Activated T-helper 17 cell treated with anti-CD3 and anti-CD28 coated beads, Interleukin-2, amount 50 U/mL, for 72 hours (primary cell): ENCODE results near the gene LYPD6. TPM values are rescaled to one million over a fixed set of nuclear protein-coding genes. Genes with fewer than 3 reads are reported as not detected.

Experiments
- ATAC-seq: fragments of 150-1000 bp; cut with Tn5 transposase; replicated peaks from 2 replicates; pipeline ENCODE4 v1.10.0; 2021; ENCODE audit warnings: mild to moderate bottlenecking, moderate library complexity
- H3K27ac Mint-ChIP-seq: one replicate; pipeline ENCODE4 v1.8.0; 2022; ENCODE audit warnings: mixed read lengths
- H3K27me3 Mint-ChIP-seq: one replicate; pipeline ENCODE4 v1.8.0; 2022; ENCODE audit warnings: mixed read lengths
- H3K36me3 Mint-ChIP-seq: one replicate; pipeline ENCODE4 v1.8.0; 2022; ENCODE audit warnings: low read depth, mild to moderate bottlenecking, mixed read lengths
- H3K4me1 Mint-ChIP-seq: one replicate; pipeline ENCODE4 v1.8.0; 2022; ENCODE audit warnings: mixed read lengths
- H3K4me3 Mint-ChIP-seq: one replicate; pipeline ENCODE4 v1.8.0; 2022; ENCODE audit warnings: mild to moderate bottlenecking, mixed read lengths
- H3K9me3 Mint-ChIP-seq: one replicate; pipeline ENCODE4 v1.8.0; 2022; ENCODE audit warnings: mixed read lengths
- total RNA-seq, 2 donors: library from RNA; stranded (reverse); gene quantifications; one replicate each; pipeline ENCODE4 v1.2.3, GENCODE V29; 2022

The LYPD6 gene
- total RNA-seq, 2 donors from 2014 or later, result not detected

DNA sequence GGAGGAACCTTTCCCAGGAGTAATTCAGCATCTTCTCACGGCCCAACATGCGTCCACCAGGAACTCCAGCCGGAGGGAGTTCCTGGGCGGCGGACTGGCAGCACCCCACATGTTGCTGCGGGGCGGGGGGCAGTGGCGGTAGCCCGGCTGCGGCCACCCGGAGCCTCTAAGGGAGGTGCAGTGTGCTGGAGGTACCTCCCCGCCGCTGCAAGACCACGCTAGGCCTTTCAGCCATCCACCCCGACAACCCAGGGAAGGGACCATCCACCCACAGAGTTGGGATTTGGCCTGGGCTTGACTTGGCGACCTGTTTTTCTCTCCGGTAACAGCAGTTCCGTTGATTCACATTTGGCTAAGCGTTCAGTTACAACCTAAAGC is 625 bp downstream of the LYPD6 start:
- Mint-ChIP-seq H3K27me3 (peaks cover 56% of the 10 kb centered on the region), H3K4me1 (no peaks in the 10 kb centered on the region), H3K36me3 (no peaks in the 10 kb centered on the region), H3K27ac (no peak overlapping the region), H3K9me3 (peaks cover 3% of the 10 kb centered on the region), H3K4me3 (no peak overlapping the region)
- no peak for ATAC-seq

DNA sequence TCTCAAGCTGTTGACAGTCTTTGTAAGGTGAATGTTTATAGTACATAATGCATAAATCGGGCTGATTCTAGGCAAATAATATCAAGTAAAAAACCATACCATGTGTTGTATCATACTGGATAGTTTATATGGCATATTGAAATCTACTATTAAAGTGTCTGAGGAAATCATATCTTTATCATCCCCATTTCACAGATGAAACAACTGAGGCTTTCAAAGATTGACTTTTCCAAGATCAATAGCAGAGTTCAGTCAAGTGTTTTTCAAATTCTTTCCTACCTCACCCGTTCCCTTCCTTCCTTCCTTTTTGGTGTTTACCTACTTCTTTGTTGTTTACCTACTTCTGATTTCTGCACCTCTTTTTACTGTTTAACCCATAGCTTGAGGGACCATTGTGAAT is 2.0 kb downstream of the LYPD6 start:
- H3K27ac Mint-ChIP-seq, result no peak overlapping the region
- H3K27me3 Mint-ChIP-seq, result peaks cover 61% of the 10 kb centered on the region
- peaks cover 3% of the 10 kb centered on the region for H3K9me3 Mint-ChIP-seq

DNA sequence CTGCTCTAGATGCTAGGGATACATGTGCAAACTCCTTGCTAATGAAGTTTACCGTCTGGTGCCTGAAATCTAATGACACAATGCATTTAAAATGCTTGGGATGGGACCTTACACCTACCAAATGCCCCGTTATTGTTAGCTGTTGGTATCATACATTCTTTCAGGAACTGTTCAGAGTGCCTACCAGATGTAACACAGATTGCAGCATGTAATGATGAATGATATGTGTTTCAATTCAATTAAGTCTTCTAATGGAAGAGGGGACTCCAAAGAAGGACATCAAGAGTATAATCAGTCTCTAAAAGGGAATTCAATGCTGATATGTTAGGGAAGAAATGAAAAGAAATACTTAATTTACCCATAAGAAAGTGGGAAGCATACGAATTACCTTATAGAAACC is 3.2 kb downstream of the LYPD6 start:
- Mint-ChIP-seq H3K36me3 (no peaks in the 10 kb centered on the region), H3K9me3 (peaks cover 3% of the 10 kb centered on the region), H3K4me3 (no peak overlapping the region), H3K4me1 (no peaks in the 10 kb centered on the region), H3K27me3 (peaks cover 55% of the 10 kb centered on the region), H3K27ac (no peak overlapping the region)
- no peak for ATAC-seq

More for the DNA sequence above, 2.0 kb downstream of the LYPD6 start:
- Mint-ChIP-seq H3K4me3 (no peak overlapping the region), H3K4me1 (no peaks in the 10 kb centered on the region), H3K36me3 (no peaks in the 10 kb centered on the region)
- ATAC-seq, result no peak

DNA sequence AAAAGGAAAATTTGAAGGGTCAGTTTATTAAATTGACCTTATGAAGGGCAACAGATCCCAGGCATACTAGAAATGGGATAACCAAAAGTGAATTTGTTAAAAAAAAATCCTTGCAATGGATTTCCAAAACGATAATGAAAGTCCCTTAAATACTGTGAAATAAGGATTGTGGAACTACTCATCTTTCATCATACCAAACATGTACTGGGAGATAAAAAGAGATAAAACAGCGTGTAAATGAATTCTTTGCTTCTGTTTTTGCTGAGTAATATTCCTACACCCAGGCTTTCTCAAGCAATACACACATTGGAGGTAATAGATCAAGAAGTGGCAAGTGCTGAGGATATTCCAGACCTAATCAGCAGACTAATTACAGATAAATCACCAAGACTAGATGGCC is 3.8 kb downstream of the LYPD6 start:
- Mint-ChIP-seq H3K4me1 (no peaks in the 10 kb centered on the region), H3K4me3 (no peak overlapping the region), H3K9me3 (peaks cover 3% of the 10 kb centered on the region), H3K27me3 (peaks cover 52% of the 10 kb centered on the region), H3K36me3 (no peaks in the 10 kb centered on the region), H3K27ac (no peak overlapping the region)
- no peak for ATAC-seq

DNA sequence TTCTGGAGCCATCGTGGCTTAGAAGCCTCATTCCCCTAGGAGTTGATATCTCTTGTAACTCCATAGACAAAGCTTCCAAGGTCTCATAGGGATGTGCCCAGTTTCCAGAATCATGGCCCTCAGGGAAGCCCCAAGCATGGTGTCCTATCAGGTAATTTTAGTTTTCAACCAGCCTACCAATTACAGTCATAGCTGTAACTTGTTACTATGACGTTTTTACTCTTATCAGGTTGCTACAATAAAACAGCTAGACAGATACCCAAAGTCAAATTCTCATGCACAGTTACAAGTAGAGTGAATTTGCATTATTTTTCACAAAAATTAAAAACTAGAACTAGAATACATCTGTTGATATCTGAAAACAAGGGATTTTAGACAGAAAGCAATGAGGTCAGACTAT is 8.9 kb downstream of the LYPD6 start:
- Mint-ChIP-seq H3K4me1 (no peaks in the 10 kb centered on the region), H3K36me3 (no peaks in the 10 kb centered on the region), H3K4me3 (no peak overlapping the region), H3K9me3 (no peaks in the 10 kb centered on the region), H3K27me3 (peaks cover 19% of the 10 kb centered on the region), H3K27ac (no peak overlapping the region)
- ATAC-seq, result no peak

DNA sequence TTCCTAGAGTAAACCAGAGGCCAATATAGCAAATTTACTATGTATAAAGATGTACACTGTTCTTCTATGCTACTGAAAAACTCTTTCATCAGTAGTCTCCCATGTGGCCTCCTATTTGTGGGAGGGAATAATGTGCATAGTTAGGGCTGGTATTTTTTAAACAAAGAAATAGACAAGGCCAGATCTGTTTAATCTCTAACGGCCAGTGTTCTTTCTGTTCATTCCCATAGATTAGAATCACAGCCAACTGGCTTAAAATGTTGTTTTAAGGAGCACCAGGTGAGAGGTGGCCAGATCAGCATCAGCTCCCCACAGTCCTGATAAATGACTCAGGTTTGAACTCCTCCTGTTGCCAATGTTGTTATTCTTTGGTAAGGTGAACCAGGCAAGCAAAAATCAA is 12.1 kb downstream of the LYPD6 start:
- Mint-ChIP-seq H3K9me3 (no peaks in the 10 kb centered on the region), H3K4me1 (no peaks in the 10 kb centered on the region), H3K27me3 (peaks cover 10% of the 10 kb centered on the region), H3K36me3 (no peaks in the 10 kb centered on the region), H3K4me3 (no peak overlapping the region), H3K27ac (no peak overlapping the region)
- no peak for ATAC-seq

DNA sequence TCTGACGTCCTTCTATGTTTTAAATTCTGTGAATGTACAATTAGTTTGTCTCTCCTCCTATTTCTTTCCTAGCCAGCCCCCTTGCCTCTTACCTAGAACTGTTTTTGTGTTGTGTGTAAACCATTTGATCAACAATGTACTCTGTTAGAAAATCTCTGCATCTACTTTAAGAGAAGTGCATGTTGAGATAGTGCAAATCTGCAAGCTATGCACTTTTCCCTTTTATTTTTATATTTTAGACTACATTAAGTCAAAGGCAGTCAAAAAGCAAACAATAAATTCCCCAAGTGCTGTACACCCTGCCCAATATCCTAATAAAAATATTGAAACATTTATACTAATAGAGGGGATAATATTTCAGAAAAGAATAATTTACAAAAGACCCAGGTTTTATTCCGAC is 13.7 kb downstream of the LYPD6 start:
- no peak overlapping the region for H3K27ac Mint-ChIP-seq
- H3K9me3 Mint-ChIP-seq, result no peaks in the 10 kb centered on the region
- H3K4me3 Mint-ChIP-seq, result no peak overlapping the region
- ATAC-seq, result no peak
- no peaks in the 10 kb centered on the region for H3K36me3 Mint-ChIP-seq
- peaks cover 18% of the 10 kb centered on the region for H3K27me3 Mint-ChIP-seq
- no peaks in the 10 kb centered on the region for H3K4me1 Mint-ChIP-seq

DNA sequence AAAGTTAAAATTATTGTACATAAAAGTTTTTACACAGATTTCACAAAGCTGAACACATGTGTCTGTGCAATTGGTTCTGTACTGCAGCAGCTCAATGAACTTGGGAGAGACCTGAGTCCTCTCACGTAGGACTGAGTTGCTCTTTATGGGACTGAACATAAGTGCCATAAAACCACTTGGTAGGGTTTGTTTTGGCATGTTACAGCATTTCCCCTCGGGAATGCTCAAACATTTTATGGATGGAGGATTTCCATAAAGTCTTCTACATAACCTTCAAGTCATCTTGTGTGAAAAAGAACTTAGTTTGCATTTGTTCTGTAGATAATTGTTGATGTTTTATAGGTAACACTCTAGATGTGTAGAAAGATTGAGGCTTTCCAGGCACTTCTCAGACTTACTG is 15.9 kb downstream of the LYPD6 start:
- no peaks in the 10 kb centered on the region for H3K36me3 Mint-ChIP-seq
- H3K27ac Mint-ChIP-seq, result no peak overlapping the region
- no peaks in the 10 kb centered on the region for H3K9me3 Mint-ChIP-seq
- no peak overlapping the region for H3K4me3 Mint-ChIP-seq
- no peak for ATAC-seq
- no peaks in the 10 kb centered on the region for H3K4me1 Mint-ChIP-seq
- H3K27me3 Mint-ChIP-seq, result peaks cover 20% of the 10 kb centered on the region

DNA sequence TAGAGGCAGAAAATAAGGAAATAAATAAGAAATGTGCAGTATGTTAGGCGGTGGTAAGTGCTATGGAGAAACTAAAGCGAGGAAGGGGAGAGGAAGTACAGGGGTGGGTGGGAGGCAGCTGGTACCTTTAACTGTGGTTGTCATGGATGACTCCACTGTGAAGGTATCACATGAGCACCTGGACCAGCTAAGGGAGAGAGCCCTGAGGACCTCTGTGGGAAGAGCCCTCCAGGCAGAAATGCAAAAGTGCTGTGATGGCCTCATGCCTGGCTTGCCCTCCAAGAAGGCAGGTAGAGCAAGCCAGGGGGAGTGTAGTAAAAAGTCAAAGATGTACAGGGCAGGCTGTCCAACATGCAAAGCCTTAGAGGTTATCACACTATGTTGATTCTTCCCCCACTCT is 17.9 kb downstream of the LYPD6 start:
- ATAC-seq, result no peak
- no peaks in the 10 kb centered on the region for H3K36me3 Mint-ChIP-seq
- H3K27me3 Mint-ChIP-seq, result peaks cover 20% of the 10 kb centered on the region
- no peak overlapping the region for H3K4me3 Mint-ChIP-seq
- no peaks in the 10 kb centered on the region for H3K4me1 Mint-ChIP-seq
- no peaks in the 10 kb centered on the region for H3K9me3 Mint-ChIP-seq
- no peak overlapping the region for H3K27ac Mint-ChIP-seq

DNA sequence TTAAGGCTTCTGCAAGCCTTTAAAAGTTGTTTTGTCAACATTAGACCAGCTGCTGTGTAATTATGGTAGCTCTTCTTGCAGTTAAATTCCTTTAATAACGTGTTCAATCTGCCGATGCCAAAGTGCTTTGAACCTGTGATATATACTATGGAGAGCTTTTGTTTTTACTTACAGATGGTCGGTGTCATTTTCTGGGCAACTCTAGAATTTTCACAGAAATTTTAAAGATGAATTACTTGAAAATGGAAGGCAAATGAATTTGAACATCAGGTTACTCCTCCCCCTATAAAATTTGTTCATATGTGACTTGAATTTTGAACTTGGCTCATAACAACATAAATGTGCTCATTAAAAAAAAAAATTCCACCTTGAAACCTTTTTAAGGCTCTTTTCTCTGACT is 23.0 kb downstream of the LYPD6 start:
- Mint-ChIP-seq H3K9me3 (no peaks in the 10 kb centered on the region), H3K27me3 (peaks cover 10% of the 10 kb centered on the region), H3K4me1 (no peaks in the 10 kb centered on the region), H3K4me3 (no peak overlapping the region), H3K27ac (no peak overlapping the region), H3K36me3 (no peaks in the 10 kb centered on the region)
- ATAC-seq, result no peak

DNA sequence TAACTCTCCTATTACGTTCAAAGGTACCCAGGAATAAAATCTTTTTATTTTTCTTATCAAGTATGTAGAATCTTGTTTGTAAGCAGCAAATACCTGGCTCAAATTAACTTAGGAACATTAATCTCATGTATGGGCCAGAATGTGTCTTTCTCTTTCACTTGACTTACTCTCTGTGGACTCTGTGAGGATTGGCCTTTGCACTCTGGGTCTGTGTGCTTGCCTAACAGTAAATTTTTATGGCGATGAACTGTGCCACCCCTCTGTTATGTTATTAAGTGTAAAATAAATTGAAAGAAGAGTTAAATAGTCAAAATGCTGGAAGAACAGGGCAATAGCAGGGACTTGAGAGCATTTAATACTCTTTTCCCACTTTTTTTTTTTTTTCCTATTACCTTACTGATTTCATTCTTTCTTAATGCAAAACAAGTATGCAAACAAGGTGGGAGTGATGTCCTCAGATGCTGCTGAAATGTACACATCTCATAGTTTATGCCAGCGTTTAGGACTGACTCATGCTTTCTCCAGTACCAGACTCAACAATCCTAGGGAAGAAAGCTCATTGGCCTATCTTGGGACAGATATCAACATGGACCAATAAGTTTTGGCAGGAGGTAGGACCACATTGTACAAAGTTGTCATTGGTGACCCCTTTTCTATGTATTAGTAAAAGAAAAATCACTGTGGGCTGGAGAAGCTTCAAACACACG is 25.5 kb downstream of the LYPD6 start:
- ATAC-seq, result no peak
- Mint-ChIP-seq H3K4me3 (no peak overlapping the region), H3K9me3 (no peaks in the 10 kb centered on the region), H3K4me1 (no peaks in the 10 kb centered on the region), H3K27me3 (peaks cover 4% of the 10 kb centered on the region), H3K27ac (no peak overlapping the region), H3K36me3 (no peaks in the 10 kb centered on the region)

DNA sequence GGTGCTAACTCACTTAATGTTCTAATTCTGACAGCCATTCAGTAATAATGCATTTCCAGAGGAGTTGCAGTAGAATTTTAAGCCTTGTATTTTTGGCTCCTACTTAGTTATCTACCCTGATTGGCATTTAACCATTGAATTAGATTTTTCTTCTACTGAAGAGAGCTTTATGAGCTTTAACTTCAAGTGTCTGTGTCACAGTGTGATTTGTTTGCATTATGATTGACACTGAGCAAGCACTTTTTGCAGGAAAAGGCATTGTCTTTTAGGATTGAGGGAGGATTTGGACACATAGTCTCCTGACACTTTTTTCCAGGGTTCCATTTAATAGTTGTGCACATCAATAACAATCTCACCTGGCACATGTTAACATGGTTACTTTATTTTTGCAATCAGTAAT is 26.7 kb downstream of the LYPD6 start:
- no peak for ATAC-seq
- no peak overlapping the region for H3K27ac Mint-ChIP-seq
- peaks cover 10% of the 10 kb centered on the region for H3K27me3 Mint-ChIP-seq
- no peaks in the 10 kb centered on the region for H3K36me3 Mint-ChIP-seq
- H3K4me3 Mint-ChIP-seq, result no peak overlapping the region
- no peaks in the 10 kb centered on the region for H3K9me3 Mint-ChIP-seq
- no peaks in the 10 kb centered on the region for H3K4me1 Mint-ChIP-seq

DNA sequence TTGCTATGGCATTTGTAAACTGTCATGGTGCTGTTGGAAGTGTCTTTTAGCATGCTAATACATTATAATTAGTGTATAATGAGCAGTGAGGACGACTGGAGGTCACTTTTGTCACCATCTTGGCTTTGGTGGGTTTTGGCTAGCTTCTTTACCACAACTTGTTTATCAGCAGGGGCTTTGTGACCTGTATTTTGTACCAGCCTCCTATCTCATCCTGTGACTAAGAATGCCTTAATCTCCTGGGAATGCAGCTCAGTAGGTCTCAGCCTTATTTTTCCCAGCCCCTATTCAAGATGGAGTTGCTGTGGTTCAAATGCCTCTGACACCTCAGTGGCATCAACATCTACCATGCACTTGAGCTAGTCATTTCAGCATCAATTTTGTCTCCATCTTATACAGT is 29.7 kb downstream of the LYPD6 start:
- no peak overlapping the region for H3K4me3 Mint-ChIP-seq
- H3K9me3 Mint-ChIP-seq, result no peaks in the 10 kb centered on the region
- no peaks in the 10 kb centered on the region for H3K4me1 Mint-ChIP-seq
- H3K36me3 Mint-ChIP-seq, result no peaks in the 10 kb centered on the region
- no peak overlapping the region for H3K27ac Mint-ChIP-seq
- no peak for ATAC-seq
- H3K27me3 Mint-ChIP-seq, result peaks cover 22% of the 10 kb centered on the region

DNA sequence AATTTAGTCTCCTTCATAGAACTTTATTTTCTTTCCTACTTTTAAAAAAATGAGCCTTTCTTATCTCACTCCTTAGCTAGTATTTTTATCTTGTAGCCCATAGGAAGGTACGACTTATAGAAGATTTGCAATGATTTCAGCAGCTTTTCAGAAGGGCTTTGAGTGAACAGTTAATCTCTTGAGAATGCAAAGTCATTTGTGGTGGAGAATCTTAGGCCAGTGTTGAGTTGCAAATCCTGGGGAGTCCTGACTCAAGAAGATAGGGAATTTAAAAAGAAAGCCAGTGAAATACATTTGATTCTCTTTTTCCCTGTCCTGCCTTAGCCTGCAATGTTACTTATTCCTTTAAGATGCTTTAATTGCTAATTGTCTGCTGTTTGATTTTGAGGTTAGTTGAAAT is 33.6 kb downstream of the LYPD6 start:
- Mint-ChIP-seq H3K9me3 (no peaks in the 10 kb centered on the region), H3K27me3 (peaks cover 41% of the 10 kb centered on the region), H3K4me3 (no peak overlapping the region), H3K4me1 (no peaks in the 10 kb centered on the region), H3K27ac (no peak overlapping the region), H3K36me3 (no peaks in the 10 kb centered on the region)
- no peak for ATAC-seq

DNA sequence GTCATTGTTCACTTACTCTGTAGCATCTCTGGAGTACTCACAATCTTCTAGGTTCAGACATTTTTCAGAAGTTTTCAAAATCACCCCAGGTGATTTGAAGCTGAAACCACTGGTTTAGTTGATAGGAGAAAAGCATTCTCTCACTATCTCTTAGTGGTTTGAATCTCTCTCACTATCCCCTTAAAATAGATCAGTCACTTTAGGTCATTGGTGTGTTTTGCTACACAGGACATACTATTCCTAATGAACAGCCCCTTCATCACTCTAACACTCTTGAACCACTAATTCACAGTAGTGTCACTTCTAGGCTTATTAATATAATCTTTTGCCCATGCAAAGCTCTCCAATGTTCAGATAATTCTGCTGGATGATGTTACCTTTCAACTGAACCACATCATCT is 34.5 kb downstream of the LYPD6 start:
- no peak for ATAC-seq
- H3K27ac Mint-ChIP-seq, result no peak overlapping the region
- H3K9me3 Mint-ChIP-seq, result no peaks in the 10 kb centered on the region
- H3K36me3 Mint-ChIP-seq, result no peaks in the 10 kb centered on the region
- H3K4me3 Mint-ChIP-seq, result no peak overlapping the region
- peaks cover 47% of the 10 kb centered on the region for H3K27me3 Mint-ChIP-seq
- no peaks in the 10 kb centered on the region for H3K4me1 Mint-ChIP-seq
